Activated naive CD4-positive, alpha-beta T cell treated with Interleukin-2 at 50 U/mL for 16 hours (primary cell): ENCODE measurements around the gene SCN4A.
"Not testable (repeated sequence)": the region's sequence is repeated elsewhere in the genome, so short reads cannot be mapped to it uniquely, and the experiment has no call there.

ENCODE experiments used
- DNase-seq: peaks from one replicate; pipeline ENCODE4 v3.0.0-alpha.2; 2020

The SCN4A gene

GRCh38 chr17:63972796-63973195 is at the start of gene SCN4A:
Gene SCN4A, minus strand, starts transcription at chr17:63972918. Its CDS starts 77 bp downstream, at chr17:63972841.
- no peak for DNase-seq

DNA sequence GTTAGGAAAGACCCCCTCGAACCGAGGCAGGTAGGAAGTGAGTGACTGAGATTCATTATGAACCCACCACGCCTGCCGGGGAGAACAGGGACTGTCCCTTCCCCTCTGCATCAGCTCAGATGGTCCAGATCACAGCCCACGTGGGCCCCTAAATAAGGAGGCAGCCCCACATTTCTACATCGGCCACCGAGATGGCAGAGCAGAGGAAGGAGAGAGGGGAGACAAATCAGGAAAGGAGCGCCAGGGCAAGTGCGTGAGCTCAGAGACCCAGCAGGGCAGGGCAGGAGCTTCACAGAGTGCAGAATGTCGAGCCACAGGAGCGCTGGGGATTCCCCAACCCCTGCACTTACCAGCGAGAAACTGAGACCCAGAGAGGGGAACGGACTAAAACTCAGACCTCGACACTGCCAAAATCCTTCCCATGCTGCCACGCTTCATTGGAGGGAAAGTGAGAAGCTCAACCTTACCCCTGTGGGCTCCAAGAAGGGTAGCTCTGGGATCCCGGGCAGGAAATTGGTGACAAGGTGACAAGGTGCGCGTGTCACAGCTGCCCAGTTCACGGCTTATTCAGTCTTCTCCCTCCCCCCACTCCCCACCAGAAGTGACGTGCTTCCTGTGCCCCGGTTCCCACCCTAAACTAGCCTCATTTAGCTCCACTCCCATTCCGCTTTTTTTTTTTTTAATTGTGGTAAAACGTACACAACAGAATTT is 47.5 kb upstream of the SCN4A start, which contains the start of gene ICAM2:
TSS of gene ICAM2 (minus strand) at position 578 of the 711 bp plus-strand sequence. CDS start 13,942 bp downstream, outside the sequence.
- peak; percentile 86 for DNase-seq

- DNase-seq: not testable (repeated sequence)
Observed at GRCh38 chr17:64019551-64019961, 46.8 kb upstream of the SCN4A start.

- DNase-seq: no peak
Observed at GRCh38 chr17:64017381-64017980, 44.8 kb upstream of the SCN4A start.

DNA sequence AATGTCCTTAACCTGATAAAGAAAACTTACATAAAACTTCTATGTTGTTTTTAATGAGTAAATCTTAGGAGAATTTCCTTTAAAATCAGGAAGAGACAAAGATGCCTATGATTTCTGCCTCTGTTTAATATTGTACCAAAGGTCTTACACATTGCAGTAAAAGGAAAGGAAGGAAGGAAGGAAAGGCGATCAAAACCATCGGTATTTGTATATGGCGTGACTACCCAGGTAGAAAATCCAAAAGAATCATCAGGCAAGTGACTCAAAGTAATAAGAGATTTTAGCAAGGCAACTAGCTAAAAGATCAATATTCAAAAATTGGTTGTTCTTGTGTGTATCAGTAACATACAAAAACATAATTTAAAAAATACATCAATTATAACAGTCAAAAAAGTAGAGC is 44.3 kb upstream of the SCN4A start:
- DNase-seq: no peak

GRCh38 chr17:64016231-64016784 is 43.6 kb upstream of the SCN4A start:
- no peak for DNase-seq

- DNase-seq: no peak
Observed at GRCh38 chr17:64015447-64015846, 42.7 kb upstream of the SCN4A start.

GRCh38 chr17:64009571-64010402 is 37.1 kb upstream of the SCN4A start:
- no peak for DNase-seq

- DNase-seq: no peak
Observed at GRCh38 chr17:64008830-64009229, 36.1 kb upstream of the SCN4A start.

GRCh38 chr17:64008346-64008745 is 35.6 kb upstream of the SCN4A start:
- no peak for DNase-seq

DNA sequence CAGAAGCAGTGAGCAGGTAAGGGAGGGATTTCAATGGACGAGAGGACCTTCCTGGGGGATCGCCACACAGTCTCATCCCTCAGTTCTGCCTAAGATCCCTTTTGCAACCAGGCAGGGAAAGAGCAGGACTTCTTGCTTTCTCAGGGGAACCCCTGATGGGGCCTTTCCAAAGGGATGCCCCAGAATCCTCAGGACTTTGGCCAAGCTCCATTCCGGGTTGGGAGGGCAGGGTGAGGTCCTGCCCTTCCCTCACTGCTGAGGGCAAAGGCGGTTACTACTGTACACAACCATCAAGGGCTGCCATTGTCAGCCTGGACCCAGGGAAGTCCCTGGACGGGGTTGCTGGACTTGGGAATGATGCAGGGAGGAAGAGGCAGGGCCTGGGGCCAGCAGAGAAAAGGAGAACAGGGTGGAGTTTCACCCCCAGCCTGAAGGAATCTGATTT is 35.1 kb upstream of the SCN4A start:
- DNase-seq: no peak

GRCh38 chr17:64007089-64007837 is 34.5 kb upstream of the SCN4A start:
- DNase-seq: not testable (repeated sequence)

DNA sequence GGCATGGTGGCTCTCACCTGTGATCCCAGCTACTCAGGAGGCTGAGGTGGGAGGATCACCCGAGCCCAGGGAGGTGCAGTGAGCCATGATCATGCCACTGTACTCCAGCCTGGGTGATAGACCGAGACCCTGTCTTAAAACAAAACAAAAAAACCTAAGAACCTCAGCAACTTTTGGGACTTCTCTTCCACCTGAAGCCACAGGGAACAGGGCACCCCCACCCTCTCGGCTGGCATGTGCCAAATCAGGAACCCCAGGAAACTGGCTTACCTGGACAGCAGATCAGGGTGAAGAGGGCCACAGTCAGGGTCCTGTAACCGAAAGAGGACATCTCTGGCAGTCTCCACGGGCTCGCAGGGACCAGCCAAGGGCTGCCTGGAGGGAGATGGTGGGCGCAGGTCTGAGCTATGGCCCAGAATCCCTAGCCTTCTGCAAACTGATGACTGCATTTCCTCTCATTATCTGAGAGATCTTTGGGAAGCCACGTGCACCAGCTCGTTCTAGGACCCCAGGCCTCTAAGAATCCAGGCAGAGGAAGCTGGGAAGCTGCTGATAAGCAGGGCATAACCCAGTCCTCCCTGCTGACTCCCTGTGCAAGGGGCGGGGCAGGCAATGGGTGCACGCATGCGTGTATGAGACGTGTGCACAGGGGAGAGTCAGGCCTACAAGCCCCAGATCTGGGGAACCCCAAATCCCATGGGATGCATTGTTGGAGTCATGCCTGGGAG is 33.8 kb upstream of the SCN4A start:
- DNase-seq: no peak

DNA sequence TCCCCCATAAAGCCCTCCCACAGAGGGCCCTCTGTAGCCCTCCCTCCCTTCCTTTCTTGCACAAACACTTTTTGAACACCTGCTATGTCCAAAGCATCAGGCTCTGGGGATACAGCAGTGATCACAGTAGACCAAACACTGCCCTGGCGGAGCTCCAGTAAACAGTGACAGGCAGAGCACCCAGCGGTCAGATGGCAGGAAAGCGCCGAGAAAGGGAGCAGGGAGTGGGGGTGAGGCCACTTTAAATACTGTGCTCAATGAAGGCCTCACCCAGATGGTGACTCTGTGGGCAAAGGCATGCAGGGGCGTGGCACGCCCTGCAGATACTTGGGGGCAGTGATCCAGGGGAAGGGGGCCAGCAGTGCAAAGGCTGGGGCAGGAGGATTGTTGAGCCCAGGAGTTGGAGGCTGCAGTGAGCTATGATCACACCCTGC is 33.0 kb upstream of the SCN4A start:
- DNase-seq: no peak

- DNase-seq: no peak
Observed at GRCh38 chr17:64004903-64005733, 32.4 kb upstream of the SCN4A start.

- DNase-seq: no peak
Observed at GRCh38 chr17:64004218-64004770, 31.6 kb upstream of the SCN4A start.

- no peak for DNase-seq
Observed at GRCh38 chr17:64003526-64004121, 30.9 kb upstream of the SCN4A start.

- DNase-seq: no peak
Observed at GRCh38 chr17:64002658-64003525, 30.2 kb upstream of the SCN4A start.
